Measurements from ENCODE around the gene ZFP1. TPM values are rescaled to one million over a fixed set of nuclear protein-coding genes. Genes with fewer than 3 reads are reported as not detected.

ZFP1 gene
- total RNA-seq, 1 experiment from 2014 or later, result 22.6 TPM

- no peak overlapping the region for H3K27ac ChIP-seq (ENCODE audit: low read depth, low read length, poor library complexity, severe bottlenecking)
- no peak for DNase-seq (ENCODE audit: low spot score)
- no peak for TF ChIP-seq CTCF (conservative IDR thresholded peaks at IDR 0.05; ENCODE audit: low read depth, low read length)
- no peak for TF ChIP-seq EZH2 (IDR thresholded peaks at IDR 0.05; ENCODE audit: borderline replicate concordance, low read depth, low read length, poor library complexity, severe bottlenecking)
- no peaks in the 10 kb centered on the region for H3K27me3 ChIP-seq (replicated peaks; ENCODE audit: insufficient read depth, low read depth, low read length, poor library complexity)
- no peak overlapping the region for H3K4me3 ChIP-seq (ENCODE audit: low read depth, low read length, poor library complexity, severe bottlenecking)
- no TSS peak for BruUV-seq (replicated peaks)
- ChIA-PET POLR2A (ENCODE audit: low non-redundant PET) (no interaction called here), CTCF (no interaction called here)
- intact Hi-C loops (cut with micrococcal nuclease; ENCODE audit: unreplicated experiment), result no loop called here
- peaks cover 52% of the 10 kb centered on the region for H3K9me3 ChIP-seq (ENCODE audit: low read depth, low read length, poor library complexity, severe bottlenecking)
- peaks cover 3% of the 10 kb centered on the region for H3K36me3 ChIP-seq (ENCODE audit: insufficient read depth, low read length, poor library complexity, severe bottlenecking)
- H3K4me1 ChIP-seq (ENCODE audit: insufficient read depth, low read length, poor library complexity, severe bottlenecking), result no peaks in the 10 kb centered on the region
These were observed 28.6 kb downstream of the ZFP1 start for GRCh38 chr16:75176926-75177325.

- DNase-seq (ENCODE audit: low spot score), result no peak
- ChIA-PET CTCF (no interaction called here), POLR2A (ENCODE audit: low non-redundant PET) (no interaction called here)
- H3K4me1 ChIP-seq (ENCODE audit: insufficient read depth, low read length, poor library complexity, severe bottlenecking), result no peaks in the 10 kb centered on the region
- no TSS peak for BruUV-seq (replicated peaks)
- H3K4me3 ChIP-seq (ENCODE audit: low read depth, low read length, poor library complexity, severe bottlenecking), result no peak overlapping the region
- no peaks in the 10 kb centered on the region for H3K36me3 ChIP-seq (ENCODE audit: insufficient read depth, low read length, poor library complexity, severe bottlenecking)
- no peak overlapping the region for H3K27ac ChIP-seq (ENCODE audit: low read depth, low read length, poor library complexity, severe bottlenecking)
- H3K9me3 ChIP-seq (ENCODE audit: low read depth, low read length, poor library complexity, severe bottlenecking), result peaks cover 29% of the 10 kb centered on the region
- TF ChIP-seq EZH2 (IDR thresholded peaks at IDR 0.05; ENCODE audit: borderline replicate concordance, low read depth, low read length, poor library complexity, severe bottlenecking), result no peak
- no peak for TF ChIP-seq CTCF (conservative IDR thresholded peaks at IDR 0.05; ENCODE audit: low read depth, low read length)
- intact Hi-C loops (cut with micrococcal nuclease; ENCODE audit: unreplicated experiment), result no loop called here
- no peaks in the 10 kb centered on the region for H3K27me3 ChIP-seq (replicated peaks; ENCODE audit: insufficient read depth, low read depth, low read length, poor library complexity)
These were observed 30.9 kb downstream of the ZFP1 start for GRCh38 chr16:75179208-75179607.

- POLR2A ChIA-PET (ENCODE audit: low non-redundant PET), result no interaction called here
- CTCF ChIA-PET, result no interaction called here
- BruUV-seq (replicated peaks), result no TSS peak
These were observed 33.3 kb downstream of the ZFP1 start for GRCh38 chr16:75181630-75182029.

More at GRCh38 chr16:75181630-75182029, 33.3 kb downstream of the ZFP1 start:
- no peak overlapping the region for H3K27ac ChIP-seq (ENCODE audit: low read depth, low read length, poor library complexity, severe bottlenecking)
- H3K4me3 ChIP-seq (ENCODE audit: low read depth, low read length, poor library complexity, severe bottlenecking), result no peak overlapping the region
- H3K27me3 ChIP-seq (replicated peaks; ENCODE audit: insufficient read depth, low read depth, low read length, poor library complexity), result no peaks in the 10 kb centered on the region
- no peaks in the 10 kb centered on the region for H3K4me1 ChIP-seq (ENCODE audit: insufficient read depth, low read length, poor library complexity, severe bottlenecking)
- no peak for DNase-seq (ENCODE audit: low spot score)
- intact Hi-C loops (cut with micrococcal nuclease; ENCODE audit: unreplicated experiment), result no loop called here
- no peaks in the 10 kb centered on the region for H3K36me3 ChIP-seq (ENCODE audit: insufficient read depth, low read length, poor library complexity, severe bottlenecking)
- peaks cover 12% of the 10 kb centered on the region for H3K9me3 ChIP-seq (ENCODE audit: low read depth, low read length, poor library complexity, severe bottlenecking)
- TF ChIP-seq CTCF (conservative IDR thresholded peaks at IDR 0.05; ENCODE audit: low read depth, low read length) (no peak), EZH2 (IDR thresholded peaks at IDR 0.05; ENCODE audit: borderline replicate concordance, low read depth, low read length, poor library complexity, severe bottlenecking) (no peak)

Data from A673 (cell line).